GM18526 (cell line): ENCODE measurements around the gene TNIP1.

Experiments
- POLR2A ChIP-seq: IDR thresholded peaks from 3 replicates; pipeline ENCODE4 v1.6.1; 2011; ENCODE audit not compliant: insufficient read length; ENCODE audit errors: extremely low read depth

TNIP1 gene

GRCh38 chr5:151079838-151080612, 809 bp downstream of the TNIP1 start:
- no peak for TF ChIP-seq POLR2A

DNA sequence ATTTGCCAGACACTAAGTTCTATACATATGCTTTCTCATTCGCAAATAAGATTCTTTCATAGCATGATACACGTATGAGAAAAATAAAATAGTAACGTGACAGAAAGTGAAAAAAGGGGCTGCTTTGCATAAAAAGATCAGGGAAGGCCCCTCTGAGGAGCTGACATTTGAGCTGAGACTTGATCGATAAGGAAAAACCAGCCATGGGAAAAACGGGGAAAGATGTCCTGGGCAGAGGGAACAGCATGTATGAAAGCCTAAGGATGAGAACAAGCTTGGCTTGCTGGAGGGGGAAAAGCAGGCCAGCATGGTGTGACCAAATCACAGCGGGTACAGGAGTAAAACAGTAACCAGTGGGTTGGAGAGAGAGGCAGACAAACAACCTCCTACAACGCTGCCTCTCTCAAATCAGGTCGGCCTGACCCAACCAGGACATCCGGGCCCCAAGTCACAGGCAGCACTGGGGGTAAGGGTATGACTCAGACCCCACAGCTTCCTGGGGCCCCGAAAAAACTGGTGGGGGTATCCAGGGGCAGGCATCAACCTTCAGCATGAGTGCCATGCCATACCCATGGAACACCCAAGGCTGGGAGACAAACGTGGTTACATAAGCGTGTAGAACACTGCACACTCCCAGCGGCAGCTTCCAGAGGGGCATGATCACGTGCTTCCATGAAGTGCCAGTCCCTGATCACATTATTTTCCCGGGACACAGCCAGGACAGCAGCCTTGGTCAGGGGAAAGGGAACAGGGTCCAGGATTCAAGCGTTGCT, 2.2 kb downstream of the TNIP1 start:
- TF ChIP-seq POLR2A, result peak; percentile 28

GRCh38 chr5:151077967-151078366, 2.9 kb downstream of the TNIP1 start:
- TF ChIP-seq POLR2A, result no peak

GRCh38 chr5:151077419-151077818, 3.4 kb downstream of the TNIP1 start:
- no peak for TF ChIP-seq POLR2A

GRCh38 chr5:151076616-151077015, 4.2 kb downstream of the TNIP1 start:
- TF ChIP-seq POLR2A, result no peak

- no peak for TF ChIP-seq POLR2A
Measured at GRCh38 chr5:151075698-151076331, 5.0 kb downstream of the TNIP1 start.

DNA sequence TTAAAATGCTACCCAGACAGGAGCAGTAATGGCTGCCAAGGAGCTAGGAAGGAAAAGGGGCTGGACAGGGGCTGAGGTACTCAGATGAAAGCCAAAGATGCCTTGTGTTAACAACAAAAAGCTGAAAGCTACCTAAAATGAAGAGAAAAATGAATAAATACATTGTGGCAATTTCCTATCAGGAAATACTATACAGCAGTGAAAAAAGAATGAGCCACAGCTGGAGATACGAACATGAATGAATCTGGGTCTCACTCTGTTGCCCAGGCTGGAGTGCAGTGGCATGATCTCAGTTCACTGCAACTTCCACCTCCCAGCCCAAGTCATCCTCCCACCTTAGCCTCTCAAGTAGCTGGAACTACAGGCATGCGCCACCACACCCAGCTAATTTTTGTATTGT, 6.3 kb downstream of the TNIP1 start:
- no peak for TF ChIP-seq POLR2A

GRCh38 chr5:151073280-151073679, 7.6 kb downstream of the TNIP1 start:
- no peak for TF ChIP-seq POLR2A

- TF ChIP-seq POLR2A, result no peak
Measured at GRCh38 chr5:151072630-151073025, 8.2 kb downstream of the TNIP1 start.

DNA sequence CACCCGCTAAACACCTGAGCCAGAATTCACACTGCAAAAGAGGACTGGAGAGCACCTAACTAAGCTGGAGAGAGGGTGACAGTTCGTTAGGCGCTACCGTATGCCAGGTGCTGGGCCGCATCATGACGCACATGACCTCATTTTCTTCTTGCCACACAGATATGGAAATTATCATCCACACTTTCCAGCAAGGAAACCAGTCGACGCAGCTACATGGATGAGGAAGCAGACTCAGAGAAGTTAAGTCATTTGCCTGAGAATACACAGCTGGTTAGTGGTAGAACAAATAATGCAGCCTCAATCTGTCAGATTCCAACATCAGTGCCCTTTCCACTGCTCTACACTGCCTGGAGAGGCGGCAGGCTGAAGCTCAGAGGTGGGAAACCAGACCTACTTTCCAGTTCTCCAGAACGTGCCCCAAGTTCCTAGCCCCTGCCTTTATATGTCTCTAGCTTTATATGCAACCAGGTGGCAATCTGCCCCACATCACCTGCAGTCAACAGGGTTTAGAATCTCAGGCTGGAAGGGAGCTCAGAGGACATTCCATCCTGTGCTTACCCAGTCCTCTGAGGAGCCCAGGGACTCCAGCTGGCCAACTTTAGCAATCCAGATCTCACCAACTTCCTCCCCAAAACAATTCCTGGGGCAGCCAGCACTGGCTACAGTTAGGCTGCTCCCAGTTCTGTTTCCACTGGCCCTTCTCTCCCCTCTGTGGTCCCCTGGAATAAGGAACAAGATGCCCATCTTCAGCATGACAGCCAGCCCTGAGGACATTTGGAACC, 8.8 kb downstream of the TNIP1 start:
- TF ChIP-seq POLR2A, result no peak

DNA sequence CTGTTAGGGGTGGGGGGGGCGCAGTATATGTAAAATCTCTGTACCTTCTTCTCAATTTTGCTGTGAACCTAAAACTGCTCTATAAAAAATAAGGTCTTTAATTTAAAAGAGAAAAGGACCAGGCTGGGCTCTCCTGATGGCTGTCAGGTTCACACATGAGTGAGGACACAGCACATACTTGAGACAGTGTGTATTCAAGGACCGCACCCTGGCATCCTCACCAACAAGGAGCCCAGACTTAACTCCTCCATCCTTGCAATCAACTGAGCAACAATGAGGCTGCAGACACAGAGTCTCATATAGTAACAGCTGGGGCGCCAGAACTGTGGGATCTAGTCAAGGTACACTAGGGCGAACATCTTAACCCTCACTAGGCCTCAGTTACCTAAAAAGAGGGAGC, 9.8 kb downstream of the TNIP1 start:
- TF ChIP-seq POLR2A, result no peak

DNA sequence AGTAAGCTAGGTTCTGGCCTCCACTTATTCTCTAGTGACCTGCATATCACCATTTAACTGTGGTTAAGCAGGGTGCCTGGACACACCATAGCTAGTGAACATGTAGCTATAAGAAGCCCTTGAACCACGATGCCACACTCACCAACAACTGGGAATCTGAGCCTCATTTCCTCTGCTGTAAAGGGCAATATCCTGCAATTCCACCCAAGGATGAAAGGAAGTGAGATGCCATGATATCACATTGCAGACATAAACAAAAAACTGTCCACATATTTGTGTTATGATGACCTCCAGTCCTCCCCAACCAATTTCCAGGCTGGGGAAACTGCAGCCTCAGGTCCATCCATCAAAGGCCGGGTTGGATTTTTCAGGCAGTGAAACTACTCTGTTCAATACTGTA, 10.4 kb downstream of the TNIP1 start:
- no peak for TF ChIP-seq POLR2A

DNA sequence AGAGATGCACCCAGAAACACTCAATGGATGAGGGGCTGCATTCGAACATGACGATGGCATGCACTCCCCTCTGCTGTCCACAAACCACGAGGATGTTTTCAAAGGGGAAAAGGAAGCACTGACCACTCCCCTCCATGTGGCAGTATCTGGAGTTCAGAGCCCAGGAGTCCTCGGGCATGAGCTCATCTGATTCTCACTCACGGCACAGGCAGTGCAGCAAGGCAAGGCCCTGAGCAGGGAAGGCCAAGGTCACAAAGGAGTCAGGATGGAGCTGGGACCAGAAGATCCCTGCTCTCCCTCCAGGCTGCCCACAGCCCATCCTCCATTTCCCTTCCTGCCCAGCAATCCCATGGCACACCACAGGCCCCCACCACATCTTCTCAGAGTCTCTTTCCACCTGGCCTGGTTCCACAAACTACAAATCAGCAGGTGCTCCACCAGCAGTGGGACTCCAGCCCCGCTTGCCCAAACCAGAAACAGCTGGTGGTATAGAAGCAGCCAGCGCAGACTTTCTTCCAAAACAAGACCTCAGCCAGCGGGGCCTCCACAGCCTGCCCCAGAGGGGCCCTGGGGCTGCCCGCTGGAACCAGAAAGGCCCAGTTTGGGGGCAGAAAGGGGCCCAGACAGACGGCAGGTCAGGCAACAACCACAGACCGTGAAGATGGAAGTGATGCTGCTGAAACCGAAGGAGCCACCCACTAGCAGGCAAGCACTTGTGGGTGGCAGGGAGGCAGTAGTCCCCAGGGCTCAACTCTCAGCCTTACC, 12.2 kb downstream of the TNIP1 start:
- TF ChIP-seq POLR2A, result no peak

- no peak for TF ChIP-seq POLR2A
Measured at GRCh38 chr5:151067632-151068432, 13.0 kb downstream of the TNIP1 start.
